Neural cell (in vitro differentiated cells): ENCODE results near the gene DESI2. TPM values are rescaled to one million over a fixed set of nuclear protein-coding genes. Genes with fewer than 3 reads are reported as not detected.

Experiments used
- H2AFZ ChIP-seq: fragments of 200-600, 300-800 bp; sonication (generic), shearing (Covaris generic); 2 replicates; pipeline ENCODE4 v1.6.0; 2014; ENCODE audit warnings: low read depth, mild to moderate bottlenecking, antibody characterized with exemption, low read length, moderate library complexity
- H3F3A ChIP-seq: fragments of 200-600 bp; shearing (Covaris generic); 2 replicates; pipeline ENCODE4 v1.6.1; 2016; ENCODE audit warnings: mild to moderate bottlenecking, moderate library complexity, mixed read lengths, antibody characterized with exemption, low read length; ENCODE audit not compliant: insufficient read depth, poor library complexity, severe bottlenecking
- H3K27ac ChIP-seq: fragments of 200-600, 300-800 bp; sonication (generic), shearing (Covaris generic); 2 replicates; pipeline ENCODE4 v1.5.1; 2014; ENCODE audit warnings: mild to moderate bottlenecking, low read length, moderate library complexity
- H3K27me3 ChIP-seq: fragments of 300-800, 200-600 bp; sonication (generic), shearing (Covaris generic); 2 replicates; pipeline ENCODE4 v1.6.0; 2014; ENCODE audit warnings: mild to moderate bottlenecking, low read depth, low read length, moderate library complexity; ENCODE audit not compliant: insufficient read depth
- H3K36me3 ChIP-seq: fragments of 300-800, 200-600 bp; sonication (generic), shearing (Covaris generic); 2 replicates; pipeline ENCODE4 v1.5.1; 2014; ENCODE audit warnings: mild to moderate bottlenecking, antibody characterized with exemption, low read length, moderate library complexity; ENCODE audit not compliant: insufficient read depth
- H3K4me2 ChIP-seq: fragments of 300-800, 200-600 bp; sonication (generic), shearing (Covaris generic); 2 replicates; pipeline ENCODE4 v1.6.0; 2014; ENCODE audit warnings: mild to moderate bottlenecking, low read length
- H3K4me3 ChIP-seq: fragments of 300-800, 200-600 bp; sonication (generic), shearing (Covaris generic); 2 replicates; pipeline ENCODE4 v1.5.1; 2014; ENCODE audit warnings: mild to moderate bottlenecking, low read length, moderate library complexity
- H3K79me2 ChIP-seq: fragments of 200-600 bp; shearing (Covaris generic); replicated peaks from 2 replicates; pipeline ENCODE4 v1.6.0; 2014; ENCODE audit warnings: mild to moderate bottlenecking, low read length, moderate library complexity; ENCODE audit not compliant: insufficient read depth
- H3K9ac ChIP-seq: fragments of 300-800, 200-600 bp; sonication (generic), shearing (Covaris generic); 2 replicates; pipeline ENCODE4 v1.6.1; 2016; ENCODE audit warnings: mild to moderate bottlenecking, low read length, mixed read lengths
- H3K9me2 ChIP-seq: fragments of 200-600 bp; shearing (Covaris generic); 2 replicates; pipeline ENCODE4 v1.6.1; 2016; ENCODE audit warnings: mild to moderate bottlenecking, low read length, mixed read lengths; ENCODE audit not compliant: insufficient read depth
- H3K9me3 ChIP-seq: fragments of 200-600, 300-800 bp; sonication (generic), shearing (Covaris generic); 2 replicates; pipeline ENCODE4 v1.6.1; 2016; ENCODE audit warnings: mild to moderate bottlenecking, mixed run types, low read length, moderate library complexity, mixed read lengths
- H4K20me1 ChIP-seq: fragments of 200-600 bp; shearing (Covaris generic); 2 replicates; pipeline ENCODE4 v1.6.1; 2016; ENCODE audit warnings: mild to moderate bottlenecking, mixed run types; ENCODE audit not compliant: insufficient read depth
- CTCF ChIP-seq: fragments of 450-650 bp; IDR thresholded peaks from 2 replicates; pipeline ENCODE4 v1.5.1; 2014; ENCODE audit warnings: antibody characterized with exemption, mild to moderate bottlenecking, moderate library complexity; ENCODE audit not compliant: poor library complexity, severe bottlenecking
- EP300 ChIP-seq: fragments of 450-650 bp; conservative IDR thresholded peaks from 2 replicates; pipeline ENCODE4 v1.6.1; 2014; ENCODE audit warnings: antibody characterized with exemption, mild to moderate bottlenecking, moderate library complexity; ENCODE audit not compliant: poor library complexity, severe bottlenecking
- EZH2 ChIP-seq: fragments of 200-600, 300-800 bp; shearing (Covaris generic), sonication (generic); IDR thresholded peaks from 2 replicates; pipeline ENCODE4 v1.6.1; 2014; ENCODE audit warnings: antibody characterized with exemption, low read length, borderline replicate concordance, mild to moderate bottlenecking; ENCODE audit not compliant: insufficient read depth, poor library complexity, severe bottlenecking
- MXI1 ChIP-seq: fragments of 450-650 bp; conservative IDR thresholded peaks from 2 replicates; pipeline ENCODE4 v1.6.1; 2014; ENCODE audit warnings: antibody characterized with exemption, mild to moderate bottlenecking; ENCODE audit not compliant: poor library complexity, severe bottlenecking
- POLR2AphosphoS5 ChIP-seq: IDR thresholded peaks from 2 replicates; pipeline ENCODE4 v1.6.1; 2012
- RAD21 ChIP-seq: fragments of 450-650 bp; conservative IDR thresholded peaks from 2 replicates; pipeline ENCODE4 v1.6.1; 2014; ENCODE audit warnings: antibody characterized with exemption, mild to moderate bottlenecking, moderate library complexity
- REST ChIP-seq: IDR thresholded peaks from 2 replicates; pipeline ENCODE4 v1.6.1; 2012; ENCODE audit warnings: borderline replicate concordance
- SMC3 ChIP-seq: fragments of 450-650 bp; conservative IDR thresholded peaks from 2 replicates; pipeline ENCODE4 v1.6.1; 2014; ENCODE audit warnings: antibody characterized with exemption, mild to moderate bottlenecking, moderate library complexity; ENCODE audit not compliant: poor library complexity
- TAF1 ChIP-seq: IDR thresholded peaks from 2 replicates; pipeline ENCODE4 v1.6.1; 2012; ENCODE audit warnings: low read depth
- polyA plus RNA-seq: library from polyadenylated mRNA; depleted of rRNA; stranded (reverse); fragments of >200 nt; gene quantifications from 2 replicates; pipeline ENCODE4 v1.2.3, GENCODE V29; 2014

DESI2 gene
- polyA plus RNA-seq, 1 donor from 2014 or later: 30.8 TPM

- Histone ChIP-seq H4K20me1 (no peaks in the 10 kb centered on the region), H3K4me3 (no peak overlapping the region), H3K27ac (no peak overlapping the region), H3K36me3 (no peaks in the 10 kb centered on the region), H2AFZ (no peak overlapping the region), H3K27me3 (no peaks in the 10 kb centered on the region), H3F3A (no peaks in the 10 kb centered on the region), H3K79me2 (no peaks in the 10 kb centered on the region), H3K4me2 (no peak overlapping the region), H3K9me3 (no peaks in the 10 kb centered on the region), H3K9ac (no peak overlapping the region), H3K9me2 (no peaks in the 10 kb centered on the region)
- TF ChIP-seq RAD21: no peak
- TF ChIP-seq MXI1: no peak
- TF ChIP-seq CTCF: no peak
- TF ChIP-seq REST: no peak
- no peak for TF ChIP-seq EP300
- TF ChIP-seq SMC3: no peak
- no peak for TF ChIP-seq TAF1
- TF ChIP-seq POLR2AphosphoS5: no peak
- no peak for TF ChIP-seq EZH2
Measured at GRCh38 chr1:244702620-244703019, 49.7 kb downstream of the DESI2 start.

GRCh38 chr1:244704107-244704506 is 51.2 kb downstream of the DESI2 start:
- Histone ChIP-seq H3K27me3 (no peaks in the 10 kb centered on the region), H3K9me3 (no peaks in the 10 kb centered on the region), H3K4me2 (no peak overlapping the region), H3K4me3 (no peak overlapping the region), H3K9me2 (no peaks in the 10 kb centered on the region), H3K79me2 (no peaks in the 10 kb centered on the region), H2AFZ (no peak overlapping the region), H3F3A (no peaks in the 10 kb centered on the region), H3K9ac (no peak overlapping the region), H3K27ac (no peak overlapping the region), H3K36me3 (no peaks in the 10 kb centered on the region), H4K20me1 (no peaks in the 10 kb centered on the region)
- TF ChIP-seq POLR2AphosphoS5: no peak
- TF ChIP-seq MXI1: no peak
